22Rv1 (cell line): ENCODE measurements around the gene FAM107A.
A peak's percentile ranks its signal among the peaks of the same experiment; 100 is the strongest.

Experiments
- H3K27ac ChIP-seq: fragments of 450-650 bp; 2 replicates; pipeline ENCODE4 v1.5.1; 2017
- ZFX ChIP-seq: fragments of 450-650 bp; IDR thresholded peaks from 2 replicates; pipeline ENCODE4 v1.6.1; 2017; ENCODE audit warnings: antibody characterized with exemption, borderline replicate concordance
- TF ChIP-seq, protein P1 (sequence below): fragments of 450-650 bp; IDR thresholded peaks from 2 replicates; pipeline ENCODE4 v1.5.1; 2017; ENCODE audit warnings: mild to moderate bottlenecking

The FAM107A gene

DNA sequence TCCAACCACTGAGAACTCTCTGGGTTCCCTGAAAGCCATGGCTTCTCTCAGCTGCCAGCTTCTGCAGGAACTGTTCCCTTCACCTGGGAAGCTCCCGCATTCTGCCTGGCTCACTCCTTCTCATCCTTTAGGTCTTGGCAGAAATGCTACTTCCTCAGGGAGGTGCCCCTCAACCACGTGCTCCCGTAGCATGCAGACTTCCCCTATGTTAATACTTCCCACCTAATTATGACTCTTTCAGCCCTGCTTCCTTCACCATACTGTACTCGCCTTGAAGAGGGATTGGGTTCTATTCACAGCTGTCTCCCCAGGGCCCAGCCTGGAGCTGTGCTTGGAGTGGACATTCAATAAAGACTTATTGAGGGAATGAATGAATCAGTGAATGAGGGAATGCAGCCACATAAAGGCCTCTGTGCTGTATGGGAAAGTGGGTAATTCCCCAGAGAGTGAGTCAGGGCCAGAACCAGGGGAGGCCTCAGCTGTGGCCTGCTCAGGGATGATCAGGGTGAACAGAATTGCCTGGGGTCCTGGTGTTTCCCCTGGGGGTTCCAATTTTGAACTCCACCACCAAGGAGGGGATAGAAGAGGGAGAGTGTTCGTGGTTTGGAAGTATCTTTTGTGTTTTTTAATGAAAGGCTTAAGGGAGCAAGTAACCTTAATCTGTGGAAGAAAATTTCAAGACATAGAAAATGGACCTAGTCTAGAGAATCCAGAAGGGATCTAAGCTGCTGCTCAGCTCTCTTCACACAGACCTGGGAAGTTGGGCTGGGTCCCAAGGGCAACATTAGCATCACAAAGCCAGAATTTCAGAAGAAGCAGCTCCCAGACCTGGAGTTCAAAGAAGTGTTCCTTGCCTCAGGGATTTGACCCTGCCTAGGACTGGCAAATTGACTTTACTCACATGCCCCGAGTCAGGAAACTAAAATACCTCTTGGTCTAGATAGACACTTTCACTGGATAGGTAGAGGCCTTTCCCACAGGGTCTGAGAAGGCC lies 14.6 kb upstream of the FAM107A start:
- H3K27ac ChIP-seq: no peak overlapping the region
- no peak for TF ChIP-seq ZFX
- TF ChIP-seq, protein P1, sequence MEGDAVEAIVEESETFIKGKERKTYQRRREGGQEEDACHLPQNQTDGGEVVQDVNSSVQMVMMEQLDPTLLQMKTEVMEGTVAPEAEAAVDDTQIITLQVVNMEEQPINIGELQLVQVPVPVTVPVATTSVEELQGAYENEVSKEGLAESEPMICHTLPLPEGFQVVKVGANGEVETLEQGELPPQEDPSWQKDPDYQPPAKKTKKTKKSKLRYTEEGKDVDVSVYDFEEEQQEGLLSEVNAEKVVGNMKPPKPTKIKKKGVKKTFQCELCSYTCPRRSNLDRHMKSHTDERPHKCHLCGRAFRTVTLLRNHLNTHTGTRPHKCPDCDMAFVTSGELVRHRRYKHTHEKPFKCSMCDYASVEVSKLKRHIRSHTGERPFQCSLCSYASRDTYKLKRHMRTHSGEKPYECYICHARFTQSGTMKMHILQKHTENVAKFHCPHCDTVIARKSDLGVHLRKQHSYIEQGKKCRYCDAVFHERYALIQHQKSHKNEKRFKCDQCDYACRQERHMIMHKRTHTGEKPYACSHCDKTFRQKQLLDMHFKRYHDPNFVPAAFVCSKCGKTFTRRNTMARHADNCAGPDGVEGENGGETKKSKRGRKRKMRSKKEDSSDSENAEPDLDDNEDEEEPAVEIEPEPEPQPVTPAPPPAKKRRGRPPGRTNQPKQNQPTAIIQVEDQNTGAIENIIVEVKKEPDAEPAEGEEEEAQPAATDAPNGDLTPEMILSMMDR: no peak

DNA sequence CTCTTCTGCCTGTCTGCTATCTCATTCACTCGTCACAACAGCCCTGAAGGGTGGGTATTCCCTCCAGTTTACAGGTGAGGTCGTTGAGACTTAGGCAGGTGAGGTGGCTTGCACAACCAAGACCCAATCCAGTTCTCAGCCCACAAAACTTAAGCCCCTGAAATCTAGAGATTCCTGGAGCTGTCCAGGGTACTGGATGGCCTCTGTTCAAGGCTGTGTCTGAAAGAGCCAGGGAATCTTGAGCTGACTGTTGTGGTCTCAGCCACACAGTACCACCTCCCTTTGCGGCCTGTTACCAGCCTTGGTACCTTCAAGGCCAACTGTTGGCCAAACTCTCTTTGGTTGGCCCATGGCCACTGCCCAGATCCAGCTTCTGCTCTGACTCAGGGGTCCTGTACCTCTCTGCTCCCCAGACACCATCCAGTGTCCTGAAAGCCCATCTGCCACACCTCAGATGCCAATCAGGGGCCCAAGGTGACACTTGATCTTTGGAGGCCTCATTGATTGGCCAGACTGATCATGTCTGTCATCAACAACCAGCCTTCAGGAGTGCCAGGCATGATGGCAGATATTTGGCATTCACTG lies 10.9 kb upstream of the FAM107A start:
- TF ChIP-seq ZFX: no peak
- TF ChIP-seq, protein P1: no peak
- no peak overlapping the region for H3K27ac ChIP-seq

DNA sequence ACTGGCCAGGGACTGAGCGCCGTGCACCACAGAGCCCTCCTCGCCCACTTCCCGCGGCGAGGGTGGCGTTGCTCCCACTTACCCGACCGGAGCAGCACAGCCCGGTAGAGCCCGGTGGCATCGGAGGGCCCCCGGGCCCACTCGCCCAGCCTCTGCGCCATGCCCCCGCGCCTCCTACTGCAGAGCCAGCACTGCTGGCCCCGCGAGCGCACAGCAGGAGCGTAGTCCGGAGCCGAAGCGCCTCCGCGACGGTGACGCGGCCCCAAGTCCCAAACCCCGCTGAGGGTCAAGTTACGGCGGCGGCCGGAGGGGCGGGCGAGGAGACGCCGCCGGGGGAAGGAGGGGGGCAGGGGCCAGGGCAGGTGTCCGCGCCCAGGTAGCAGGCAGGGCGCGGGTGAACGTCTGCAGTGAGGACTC lies 9.6 kb upstream of the FAM107A start:
- TF ChIP-seq, protein P1: no peak
- no peak for TF ChIP-seq ZFX
- H3K27ac ChIP-seq: no peak overlapping the region

DNA sequence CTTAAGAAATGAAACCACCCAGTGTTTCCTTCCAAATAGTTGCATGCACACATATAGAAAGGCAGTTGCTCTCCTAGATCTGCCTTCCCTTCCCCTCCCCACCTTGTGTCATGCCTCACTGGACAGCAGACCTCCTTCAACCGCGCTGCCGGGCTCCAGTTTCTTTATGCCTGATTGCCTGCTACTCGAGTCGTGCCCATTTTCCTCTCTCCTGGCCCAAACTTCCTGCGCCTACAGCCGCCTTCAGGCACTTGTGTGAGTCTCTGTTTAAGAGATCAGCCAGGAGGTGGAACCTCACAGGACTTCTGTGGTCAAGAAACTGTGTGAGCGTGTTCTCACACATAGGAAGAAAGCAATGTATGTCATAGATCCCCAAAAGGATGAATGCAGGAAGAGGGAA lies 8.8 kb upstream of the FAM107A start:
- TF ChIP-seq ZFX: no peak
- TF ChIP-seq, protein P1: no peak
- no peak overlapping the region for H3K27ac ChIP-seq

DNA sequence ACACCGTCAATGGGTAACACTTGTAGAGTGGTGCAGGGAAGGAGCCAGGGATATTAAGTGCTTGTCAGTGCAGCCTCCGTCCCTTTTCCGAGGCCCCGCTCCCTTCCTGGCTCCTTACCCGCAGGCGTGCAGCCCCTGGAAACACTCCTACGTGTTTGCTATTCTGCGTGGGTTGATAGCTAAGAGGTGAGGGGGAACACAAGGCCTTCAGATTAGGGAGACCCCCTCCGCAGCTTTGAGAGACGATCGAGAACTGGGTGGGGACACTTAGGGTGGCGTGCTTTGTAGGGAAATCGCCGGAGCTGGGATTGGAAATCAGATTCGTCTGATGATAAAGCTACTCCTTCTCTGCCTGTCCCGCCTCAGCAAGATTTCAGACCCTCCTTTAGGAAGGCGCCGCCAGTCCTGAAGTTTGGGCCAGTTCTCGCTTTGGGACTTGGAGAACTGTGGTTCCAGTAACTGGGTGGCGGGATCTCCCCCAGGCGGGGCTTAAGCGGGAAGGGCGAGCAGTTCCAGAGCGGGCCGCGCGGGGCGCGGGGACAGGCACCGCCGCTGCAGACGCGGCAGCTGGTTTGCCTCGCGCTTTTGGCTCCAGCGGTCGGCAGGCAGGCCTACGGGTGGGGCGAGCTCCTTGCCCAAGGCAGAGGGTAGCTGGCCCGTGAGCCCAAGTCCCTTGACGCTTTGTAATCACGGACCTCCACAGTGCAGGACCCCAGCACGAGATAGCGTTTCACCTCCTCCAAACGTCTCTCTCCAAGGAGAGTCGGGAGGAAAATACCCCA lies 8.0 kb upstream of the FAM107A start:
- H3K27ac ChIP-seq: peak overlapping the region; percentile 45
- TF ChIP-seq, protein P1: peak; percentile 81
- TF ChIP-seq ZFX: no peak

DNA sequence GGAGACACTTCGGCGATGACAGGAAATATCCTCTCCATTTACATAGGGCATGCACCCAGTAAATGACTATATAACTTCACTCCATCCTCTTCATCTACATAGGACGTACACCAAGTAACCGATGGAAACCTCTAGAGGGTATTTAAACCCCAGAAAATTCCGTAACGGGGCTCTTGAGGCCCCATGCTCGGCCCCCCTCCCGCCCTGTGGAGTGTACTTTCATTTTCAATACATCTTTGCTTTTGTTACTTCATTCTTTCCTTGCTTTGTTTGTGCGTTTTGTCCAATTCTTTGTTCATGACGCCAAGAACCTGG lies 7.5 kb upstream of the FAM107A start:
- H3K27ac ChIP-seq: peak overlapping the region; percentile 45
- TF ChIP-seq, protein P1: no peak
- no peak for TF ChIP-seq ZFX
